DMS79 (cell line): ENCODE results near the gene DHX38.

Experiments
- DNase-seq: peaks from one replicate; lab custom pipeline; 2025; lab: John Stamatoyannopoulos, UW

DHX38 gene

GRCh38 chr16:72084445-72084844 lies 9.2 kb upstream of the DHX38 start:
- DNase-seq, result no peak

GRCh38 chr16:72085002-72085401 lies 8.6 kb upstream of the DHX38 start:
- DNase-seq, result no peak

GRCh38 chr16:72091217-72091616 lies 2.4 kb upstream of the DHX38 start:
- no peak for DNase-seq

GRCh38 chr16:72092832-72093447 lies 707 bp upstream of the DHX38 start:
- DNase-seq, result no peak

GRCh38 chr16:72094266-72094610 lies 591 bp downstream of the DHX38 start:
- no peak for DNase-seq

- DNase-seq, result no peak
Observed at GRCh38 chr16:72098936-72099335, 5.3 kb downstream of the DHX38 start.

- no peak for DNase-seq
Observed at GRCh38 chr16:72099377-72099818, 5.8 kb downstream of the DHX38 start.

GRCh38 chr16:72101195-72101594 lies 7.5 kb downstream of the DHX38 start:
- no peak for DNase-seq

GRCh38 chr16:72104905-72105304 lies 11.3 kb downstream of the DHX38 start:
- DNase-seq, result no peak

- DNase-seq, result no peak
Observed at GRCh38 chr16:72105978-72106377, 12.3 kb downstream of the DHX38 start.

GRCh38 chr16:72107371-72107770 lies 13.7 kb downstream of the DHX38 start:
- no peak for DNase-seq

GRCh38 chr16:72108353-72109102 lies 14.9 kb downstream of the DHX38 start:
- DNase-seq, result no peak

GRCh38 chr16:72109300-72109699 lies 15.7 kb downstream of the DHX38 start:
- DNase-seq, result no peak

- DNase-seq, result no peak
Observed at GRCh38 chr16:72109966-72110530, 16.4 kb downstream of the DHX38 start.

GRCh38 chr16:72110662-72111615 lies 17.3 kb downstream of the DHX38 start:
- DNase-seq, result no peak

GRCh38 chr16:72111657-72112451 lies 18.2 kb downstream of the DHX38 start:
- no peak for DNase-seq

GRCh38 chr16:72112452-72112792 lies 18.8 kb downstream of the DHX38 start:
- DNase-seq, result no peak

GRCh38 chr16:72112906-72113615 lies 19.4 kb downstream of the DHX38 start:
- DNase-seq, result no peak

- no peak for DNase-seq
Observed at GRCh38 chr16:72113616-72113945, 19.9 kb downstream of the DHX38 start.

- DNase-seq, result no peak
Observed at GRCh38 chr16:72120026-72120425, 26.4 kb downstream of the DHX38 start.

- no peak for DNase-seq
Observed at GRCh38 chr16:72122308-72122707, 28.7 kb downstream of the DHX38 start.
